Choroid plexus epithelial cell (primary cell): ENCODE data around the gene UTP11.

ENCODE experiments used
- DNase-seq: peaks from one replicate; pipeline ENCODE4 v3.0.0-alpha.2; 2010; ENCODE audit warnings: low read depth
- H3K4me3 ChIP-seq: 2 replicates; pipeline ENCODE4 v1.5.1; 2011; ENCODE audit warnings: low read depth, mild to moderate bottlenecking, control low read depth, low read length, moderate library complexity
- TF ChIP-seq, protein P1 (sequence below): conservative IDR thresholded peaks from 2 replicates; pipeline ENCODE4 v1.5.1; 2011; ENCODE audit warnings: low read depth, mild to moderate bottlenecking, control low read depth, inconsistent platforms, low read length, moderate library complexity

The UTP11 gene

GRCh38 chr1:37998913-37999429, 13.6 kb upstream of the UTP11 start:
- no peak for DNase-seq
- TF ChIP-seq, protein P1, sequence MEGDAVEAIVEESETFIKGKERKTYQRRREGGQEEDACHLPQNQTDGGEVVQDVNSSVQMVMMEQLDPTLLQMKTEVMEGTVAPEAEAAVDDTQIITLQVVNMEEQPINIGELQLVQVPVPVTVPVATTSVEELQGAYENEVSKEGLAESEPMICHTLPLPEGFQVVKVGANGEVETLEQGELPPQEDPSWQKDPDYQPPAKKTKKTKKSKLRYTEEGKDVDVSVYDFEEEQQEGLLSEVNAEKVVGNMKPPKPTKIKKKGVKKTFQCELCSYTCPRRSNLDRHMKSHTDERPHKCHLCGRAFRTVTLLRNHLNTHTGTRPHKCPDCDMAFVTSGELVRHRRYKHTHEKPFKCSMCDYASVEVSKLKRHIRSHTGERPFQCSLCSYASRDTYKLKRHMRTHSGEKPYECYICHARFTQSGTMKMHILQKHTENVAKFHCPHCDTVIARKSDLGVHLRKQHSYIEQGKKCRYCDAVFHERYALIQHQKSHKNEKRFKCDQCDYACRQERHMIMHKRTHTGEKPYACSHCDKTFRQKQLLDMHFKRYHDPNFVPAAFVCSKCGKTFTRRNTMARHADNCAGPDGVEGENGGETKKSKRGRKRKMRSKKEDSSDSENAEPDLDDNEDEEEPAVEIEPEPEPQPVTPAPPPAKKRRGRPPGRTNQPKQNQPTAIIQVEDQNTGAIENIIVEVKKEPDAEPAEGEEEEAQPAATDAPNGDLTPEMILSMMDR = no peak
- no peak overlapping the region for H3K4me3 ChIP-seq

- TF ChIP-seq, protein P1 = no peak
- peak; percentile 66 for DNase-seq
- peak overlapping the region; percentile 9 for H3K4me3 ChIP-seq
Observed at GRCh38 chr1:37999430-38000232, 12.9 kb upstream of the UTP11 start.

GRCh38 chr1:38000233-38000528, 12.4 kb upstream of the UTP11 start:
- TF ChIP-seq, protein P1 = no peak
- DNase-seq = no peak
- H3K4me3 ChIP-seq = no peak overlapping the region

DNA sequence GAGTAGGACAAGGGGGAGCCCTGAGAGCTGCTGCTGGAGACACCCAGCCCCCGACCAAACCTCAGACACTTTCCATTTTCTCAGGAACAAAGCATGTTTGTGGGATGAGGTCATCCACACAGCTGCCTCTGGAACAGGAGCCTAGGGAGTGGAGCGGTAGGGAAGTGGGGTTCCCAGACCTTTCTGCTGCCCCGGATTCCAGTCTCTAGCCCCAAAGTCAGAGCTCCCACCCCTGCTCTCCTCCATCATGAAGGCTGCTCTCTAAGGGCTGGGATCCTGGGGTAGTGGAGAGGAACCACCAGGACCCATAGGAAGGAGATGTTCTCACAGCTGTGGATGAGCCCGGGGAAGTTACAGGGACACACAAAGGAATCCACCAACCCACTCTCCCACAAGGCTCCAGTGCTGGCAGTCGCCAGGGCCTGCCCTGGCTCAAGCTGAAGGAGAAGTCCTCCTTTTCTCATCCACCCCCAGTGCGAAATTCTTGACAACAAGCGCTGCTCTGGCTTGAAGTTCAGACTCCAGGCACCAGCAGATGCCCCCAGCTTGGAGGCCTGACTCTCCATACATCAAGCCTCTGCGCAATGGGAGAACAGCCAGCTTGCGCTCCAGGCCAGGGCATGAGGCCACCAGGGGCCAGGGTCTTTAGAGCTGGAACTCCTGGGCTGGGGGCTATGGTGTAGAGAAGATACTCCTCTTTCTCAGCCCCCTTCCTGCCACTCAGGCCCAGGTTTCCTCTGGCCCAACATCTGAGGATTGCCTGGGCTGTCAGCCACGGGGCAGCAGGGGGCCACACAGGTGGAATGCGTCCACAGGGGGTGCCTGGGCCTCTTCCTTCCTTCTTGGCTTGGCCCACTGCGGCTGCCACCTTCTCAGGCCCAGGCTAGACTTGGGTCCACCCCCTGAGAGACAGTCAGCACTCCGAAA, 11.7 kb upstream of the UTP11 start:
- DNase-seq = peak; percentile 90

DNA sequence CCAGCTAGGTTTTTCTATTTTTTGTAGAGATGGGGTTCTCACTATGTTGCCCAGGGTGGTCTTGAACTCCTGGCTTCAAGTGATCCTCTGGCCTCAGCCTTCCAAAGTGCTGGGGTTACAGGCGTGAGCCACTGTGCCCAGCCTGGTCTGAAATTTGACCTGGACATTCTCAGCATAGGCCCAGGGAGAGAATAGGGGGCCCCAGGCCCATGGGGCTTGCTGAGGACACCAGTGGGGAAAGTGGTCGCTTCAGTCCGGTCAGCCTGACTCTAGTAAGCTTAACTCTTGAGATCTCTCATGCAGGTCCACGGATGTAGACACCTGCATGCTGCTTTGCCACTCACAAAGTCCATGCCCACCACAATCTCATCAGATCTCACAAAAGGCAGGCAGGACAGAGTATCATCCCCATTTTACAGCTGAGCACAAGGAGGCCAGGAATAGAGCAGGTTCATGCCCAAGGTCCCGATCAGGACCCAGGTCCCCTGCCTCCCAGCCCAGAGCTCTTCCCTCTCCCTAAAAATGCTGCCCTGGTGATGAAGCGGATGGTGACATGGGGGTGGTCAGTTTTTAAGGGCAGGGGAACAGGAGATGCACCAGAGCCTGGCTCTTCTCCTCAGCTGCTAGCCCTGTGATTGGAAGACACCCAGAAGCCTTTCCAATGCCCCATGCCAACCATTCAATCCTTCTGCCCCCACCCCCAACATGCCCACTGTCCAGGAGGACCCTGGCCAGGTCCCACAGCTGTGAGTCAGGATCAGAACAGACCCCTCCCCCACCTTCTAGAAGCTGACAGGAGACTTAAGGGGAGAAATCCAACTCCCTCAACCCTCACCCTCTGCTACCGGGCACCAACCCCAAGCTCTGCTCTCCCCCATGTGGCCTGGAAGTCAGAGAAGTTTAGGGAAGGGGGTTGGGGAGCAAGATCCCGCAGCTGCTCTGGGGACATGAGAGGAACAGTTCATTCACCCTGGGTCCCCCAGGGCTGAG, 9.0 kb upstream of the UTP11 start:
- TF ChIP-seq, protein P1 = no peak
- peak; percentile 38 for DNase-seq
- H3K4me3 ChIP-seq = peak overlapping the region; percentile 79

More for the DNA sequence above, 11.7 kb upstream of the UTP11 start:
- TF ChIP-seq, protein P1 = no peak
- peak overlapping the region; percentile 30 for H3K4me3 ChIP-seq

DNA sequence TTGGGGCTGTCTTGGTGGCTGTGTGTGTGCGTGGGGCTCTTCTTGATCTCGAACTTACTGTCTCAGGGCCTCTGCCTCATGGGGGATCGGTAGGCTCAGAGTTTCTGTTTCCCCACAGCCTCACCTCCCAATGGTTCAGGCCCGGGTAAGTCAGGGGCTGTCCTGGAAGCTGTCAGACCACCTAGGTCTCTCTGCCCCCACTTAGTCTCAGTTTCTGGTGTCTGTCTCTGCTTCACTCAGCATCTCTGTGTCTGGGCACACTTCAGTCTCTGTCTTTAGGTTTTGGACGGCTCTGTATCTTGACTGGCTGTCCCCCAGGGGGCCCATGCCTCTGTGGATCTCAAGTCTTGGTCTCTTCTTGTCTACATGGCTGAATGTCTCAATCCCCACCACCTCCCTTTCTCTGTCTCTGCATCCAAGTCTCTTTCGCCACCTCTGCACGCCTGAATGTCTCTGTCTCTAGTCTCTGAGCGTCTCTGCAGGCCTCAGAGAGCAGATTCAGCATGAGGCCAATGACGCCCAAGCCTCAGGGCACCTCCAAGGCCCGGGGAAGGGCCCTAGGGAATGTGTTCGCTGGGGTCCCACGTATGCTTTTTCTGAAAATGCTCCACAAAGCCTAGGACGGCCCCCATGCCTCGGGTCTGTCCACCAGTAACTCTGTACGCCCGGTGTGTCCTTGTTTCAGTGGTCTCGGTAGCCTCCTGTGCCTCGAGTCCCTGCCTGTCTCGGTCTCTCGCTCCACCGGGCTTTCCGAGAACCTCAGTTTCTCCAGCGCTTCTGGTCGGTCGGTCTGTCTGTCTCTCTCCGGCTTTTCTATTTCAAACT, 8.0 kb upstream of the UTP11 start:
- peak; percentile 28 for DNase-seq
- TF ChIP-seq, protein P1 = peak; percentile 26

More for the DNA sequence above, 8.0 kb upstream of the UTP11 start:
- H3K4me3 ChIP-seq = peak overlapping the region; percentile 79
